GF-D8 (cell line): Measurements from ENCODE around the gene MUSTN1.

ENCODE experiments used
- DNase-seq: peaks from one replicate; lab custom pipeline; 2025; lab: John Stamatoyannopoulos, UW

The MUSTN1 gene

GRCh38 chr3:52801839-52802238 lies 33.0 kb downstream of the MUSTN1 start:
- no peak for DNase-seq

DNA sequence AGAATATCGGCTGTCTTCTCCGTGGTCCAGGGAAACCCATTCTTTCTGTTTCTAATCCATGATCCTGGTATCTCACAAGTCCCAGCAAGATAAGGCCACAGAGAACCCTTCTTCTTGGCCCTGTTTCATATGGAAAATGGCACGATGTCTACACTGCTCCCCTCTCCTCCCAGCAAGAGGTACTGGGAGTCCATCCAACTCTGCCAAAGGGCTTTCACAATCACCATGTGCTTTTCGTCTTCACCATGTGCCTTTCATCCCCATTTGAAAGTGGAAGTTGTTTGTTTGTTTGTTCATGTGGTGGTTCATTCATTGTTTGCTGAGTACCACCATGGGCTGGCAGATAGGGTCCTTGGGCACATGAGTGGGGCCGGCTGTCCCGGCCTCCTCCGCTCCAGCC lies 34.7 kb downstream of the MUSTN1 start:
- DNase-seq: no peak

DNA sequence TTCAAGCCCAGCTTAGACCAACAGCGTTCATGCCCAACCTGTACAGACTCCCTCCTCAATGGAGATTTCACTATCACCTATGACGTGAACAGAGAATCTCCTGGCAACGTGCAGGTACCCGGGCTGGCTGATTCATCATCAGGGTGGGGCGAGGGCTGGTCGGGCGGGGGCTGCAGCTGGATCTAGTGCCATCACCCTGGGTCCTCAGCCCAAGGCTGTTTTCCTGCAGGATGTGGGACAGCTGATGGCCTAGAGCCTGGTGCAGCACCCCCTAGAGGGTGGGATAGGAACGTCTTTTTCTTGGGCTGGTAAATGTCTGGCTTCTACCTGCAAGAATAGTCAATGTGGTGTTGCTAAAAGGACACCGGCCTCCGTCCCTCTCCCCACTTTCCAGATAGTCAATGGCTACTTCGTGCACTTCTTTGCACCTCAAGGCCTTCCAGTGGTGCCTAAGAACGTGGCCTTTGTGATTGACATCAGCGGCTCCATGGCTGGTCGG lies 35.8 kb downstream of the MUSTN1 start:
- no peak for DNase-seq

GRCh38 chr3:52798376-52798977 lies 36.3 kb downstream of the MUSTN1 start:
- no peak for DNase-seq

GRCh38 chr3:52796411-52796810 lies 38.4 kb downstream of the MUSTN1 start:
- DNase-seq: no peak

DNA sequence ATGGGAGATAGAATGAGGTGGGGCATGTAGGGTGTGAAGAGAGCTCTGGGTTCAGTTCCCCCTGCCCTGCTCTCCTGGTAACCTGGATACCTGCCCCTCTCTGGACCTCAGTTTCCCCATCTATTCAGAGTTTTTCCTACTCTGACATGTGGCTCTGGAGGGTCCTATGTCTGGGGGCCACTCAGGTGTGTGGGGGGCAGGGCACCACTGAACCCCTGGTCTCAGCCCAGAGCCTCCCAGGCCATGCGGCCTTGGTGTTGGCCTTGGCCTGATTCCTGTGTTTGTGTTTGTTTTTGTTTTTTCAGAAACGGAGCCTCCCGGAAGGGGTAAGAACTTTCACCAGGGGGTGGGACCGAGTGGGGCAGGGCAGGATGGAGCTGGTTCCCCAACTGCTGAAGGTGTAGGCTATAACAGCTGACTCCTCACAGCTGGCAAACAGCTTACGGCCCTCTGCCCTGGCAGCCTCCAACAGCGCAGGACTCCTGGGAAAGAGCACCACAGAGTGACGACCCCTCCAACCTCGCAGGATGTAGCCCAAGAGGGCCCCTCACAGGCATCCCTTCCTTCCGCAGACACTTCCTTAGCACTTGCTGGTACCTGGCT lies 39.4 kb downstream of the MUSTN1 start:
- no peak for DNase-seq

- no peak for DNase-seq
These were observed 40.2 kb downstream of the MUSTN1 start, which contains the start of gene ITIH3 for GRCh38 chr3:52794612-52795099. ITIH3 (plus strand) TSS chr3:52794796; CDS start chr3:52794804, 8 bp downstream.

DNA sequence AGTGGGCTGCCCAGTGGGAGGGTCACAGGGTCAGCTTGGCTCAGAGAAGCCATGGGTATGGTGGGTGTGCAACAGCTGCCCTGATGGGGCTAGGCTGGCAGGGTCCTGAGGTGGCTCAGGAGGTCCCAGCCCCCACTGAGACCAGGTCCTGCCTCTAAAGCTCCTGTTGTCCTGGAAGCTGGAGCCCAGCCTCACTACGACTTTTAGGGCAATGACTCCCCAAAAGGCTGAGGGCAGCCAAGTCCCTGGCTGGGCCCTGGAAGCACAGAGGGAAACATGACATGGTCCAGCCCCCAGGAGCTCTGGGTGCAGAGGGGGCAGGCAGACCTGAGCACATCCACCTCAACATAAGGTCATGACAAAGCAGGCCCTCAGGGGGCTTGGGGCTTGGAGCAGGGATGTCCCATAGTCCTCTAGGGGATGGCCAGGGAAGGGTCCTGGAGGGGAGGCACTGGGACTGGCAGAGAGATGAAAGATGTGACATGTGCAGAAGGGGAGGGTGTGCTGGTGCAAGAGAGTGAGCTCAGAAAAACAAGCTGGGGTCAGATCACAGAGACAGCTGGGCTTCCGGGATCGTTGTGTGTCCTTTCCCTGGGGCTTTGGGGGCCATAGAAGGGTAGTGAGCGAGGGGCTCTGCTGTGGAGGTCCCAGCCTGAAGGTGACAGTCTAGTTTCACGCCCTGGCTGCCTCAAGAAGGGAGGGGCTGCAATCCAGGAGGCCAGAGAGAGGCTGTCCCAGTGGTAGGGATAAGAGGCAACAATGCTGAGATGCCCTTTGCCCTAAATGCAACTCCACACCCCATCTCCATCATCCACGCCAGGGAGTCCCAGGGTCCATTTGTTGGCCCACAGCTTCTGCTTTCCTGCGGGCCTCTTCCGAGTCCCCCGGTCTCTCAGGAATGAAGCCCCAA lies 40.9 kb downstream of the MUSTN1 start:
- DNase-seq: no peak

DNA sequence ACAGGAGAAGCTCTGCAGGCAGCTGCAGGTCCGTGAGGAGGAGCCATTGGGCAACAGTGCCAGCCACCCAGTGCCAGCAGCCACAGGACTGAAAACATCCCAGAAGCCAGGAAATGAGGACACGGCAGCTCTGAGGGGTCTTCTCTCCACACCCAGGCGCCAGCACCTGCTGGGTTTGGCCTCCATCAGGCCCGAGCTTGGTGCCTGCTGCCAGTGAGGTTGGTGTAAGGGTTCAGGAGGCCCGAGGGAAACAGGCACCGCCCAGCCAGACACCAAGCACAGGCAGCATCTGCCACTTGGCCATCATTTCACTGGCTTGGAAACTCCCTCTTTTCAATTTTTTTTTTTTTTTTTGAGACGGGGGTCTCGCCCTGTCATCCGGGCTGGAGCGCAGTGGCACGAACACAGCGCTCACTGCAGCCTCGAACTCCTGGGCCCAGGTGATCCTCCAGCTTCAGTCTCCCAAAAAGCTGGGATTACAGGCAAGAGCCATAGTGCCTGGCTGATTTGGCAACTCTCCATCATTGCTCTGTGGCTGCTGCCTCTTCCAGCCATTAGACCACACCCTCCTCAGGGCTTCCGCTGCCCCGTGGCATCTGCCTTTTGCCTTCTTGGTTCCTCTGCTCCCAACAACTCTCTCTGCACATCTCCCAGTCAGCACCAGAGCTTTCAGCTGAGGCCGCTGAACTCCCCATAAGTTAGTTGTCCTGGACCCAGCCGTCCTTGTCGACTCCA lies 41.7 kb downstream of the MUSTN1 start:
- no peak for DNase-seq

DNA sequence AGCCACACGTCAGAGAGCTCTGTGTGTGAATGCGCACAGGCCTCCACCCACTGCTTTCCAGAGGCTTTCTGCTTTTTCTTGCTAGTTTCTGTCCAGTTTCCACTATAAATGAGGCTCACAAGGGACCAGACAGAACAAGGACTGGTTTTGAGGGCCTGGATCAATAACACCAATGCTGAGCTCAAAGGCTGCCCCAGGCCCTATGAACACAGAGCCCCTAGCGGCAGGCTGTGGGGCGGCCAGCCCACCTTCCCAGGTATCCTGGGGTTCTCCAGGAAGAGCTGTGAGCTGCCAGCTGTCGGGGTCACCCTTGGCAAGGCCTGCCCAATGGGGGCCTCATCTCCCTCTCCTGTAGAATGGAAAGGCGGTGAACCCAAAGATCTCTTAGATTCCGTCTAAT lies 42.4 kb downstream of the MUSTN1 start:
- no peak for DNase-seq

GRCh38 chr3:52791928-52792327 lies 42.9 kb downstream of the MUSTN1 start:
- no peak for DNase-seq

GRCh38 chr3:52791366-52791765 lies 43.5 kb downstream of the MUSTN1 start:
- DNase-seq: no peak

GRCh38 chr3:52790741-52791140 lies 44.1 kb downstream of the MUSTN1 start:
- DNase-seq: no peak

DNA sequence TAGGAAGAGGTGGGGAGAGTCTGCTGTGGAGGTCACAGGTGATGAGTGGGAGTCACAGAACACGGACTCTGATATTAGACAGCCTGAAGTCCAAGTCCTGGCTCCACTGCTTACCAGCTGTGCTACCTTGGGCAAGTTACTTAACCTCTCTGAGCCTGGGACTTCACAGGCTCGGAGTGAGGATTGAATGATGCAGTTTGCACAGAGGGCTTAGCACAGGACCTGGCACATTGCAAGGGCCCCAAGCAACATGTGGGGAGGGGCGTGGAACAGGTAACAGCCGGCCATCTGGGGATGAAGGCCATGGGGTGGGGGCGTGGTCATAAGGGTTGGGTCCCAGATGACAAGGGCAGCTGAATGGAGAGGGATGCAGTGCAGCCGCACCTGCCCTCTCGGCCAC lies 44.5 kb downstream of the MUSTN1 start:
- DNase-seq: no peak

DNA sequence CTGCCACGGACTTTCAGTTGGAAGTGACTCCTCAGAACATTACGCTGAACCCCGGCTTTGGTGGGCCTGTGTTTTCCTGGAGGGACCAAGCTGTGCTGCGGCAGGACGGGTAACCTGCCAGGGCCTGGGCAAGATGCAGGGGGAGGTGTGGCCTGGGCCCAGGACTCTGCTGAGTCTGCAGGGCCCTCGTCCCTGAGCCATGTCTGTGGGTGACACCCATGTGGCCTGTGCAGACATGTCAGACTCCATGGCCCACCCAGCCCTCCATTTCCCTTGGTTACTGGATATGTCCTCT lies 45.1 kb downstream of the MUSTN1 start:
- no peak for DNase-seq

DNA sequence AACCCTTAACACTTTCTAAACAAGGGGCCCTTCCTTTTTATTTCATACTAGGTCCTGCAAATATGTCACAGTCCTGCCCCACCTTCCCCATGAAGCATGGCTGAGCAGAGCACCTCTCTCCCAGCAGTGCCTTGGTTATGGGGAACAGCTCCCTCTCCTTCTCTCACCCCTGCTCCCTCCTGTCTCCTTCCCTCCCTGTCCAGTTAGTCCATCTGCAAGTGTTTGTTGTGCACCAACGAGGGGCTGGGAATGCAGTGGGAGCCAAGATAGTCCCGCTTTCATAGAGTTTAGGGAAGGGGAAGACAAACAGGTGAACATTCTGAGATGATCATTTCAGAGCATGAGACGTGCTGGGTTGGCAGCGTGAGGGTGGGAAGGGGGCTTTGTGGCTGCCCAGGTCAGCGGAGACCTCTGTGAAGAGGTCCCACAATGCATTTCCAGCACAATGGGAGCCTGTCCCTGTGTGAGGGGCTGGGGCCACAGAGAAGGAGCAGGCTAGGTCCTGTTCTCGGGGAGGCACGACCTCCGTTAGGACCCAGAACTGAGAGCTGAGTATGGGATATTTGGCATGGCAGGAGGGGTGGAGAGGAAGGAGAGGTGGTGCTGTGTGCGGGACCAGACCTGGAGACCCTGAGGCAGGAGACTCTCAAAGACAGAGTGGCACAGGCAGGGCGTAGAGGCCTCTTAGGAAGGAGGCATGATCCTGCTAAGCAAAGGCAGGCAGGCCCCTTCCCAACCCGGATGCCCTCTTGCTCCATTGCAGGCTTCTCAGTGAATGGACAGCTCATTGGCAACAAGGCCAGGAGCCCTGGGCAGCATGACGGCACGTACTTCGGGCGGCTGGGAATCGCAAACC lies 45.7 kb downstream of the MUSTN1 start:
- DNase-seq: no peak

- DNase-seq: no peak
These were observed 46.9 kb downstream of the MUSTN1 start for GRCh38 chr3:52787672-52788625.

GRCh38 chr3:52787246-52787645 lies 47.6 kb downstream of the MUSTN1 start:
- DNase-seq: no peak

- DNase-seq: no peak
These were observed 48.2 kb downstream of the MUSTN1 start for GRCh38 chr3:52786330-52787215.
